ENCODE data around the gene RERE. TPM values are rescaled to one million over a fixed set of nuclear protein-coding genes. Genes with fewer than 3 reads are reported as not detected.
A peak's percentile ranks its signal among the peaks of the same experiment; 100 is the strongest.

The RERE gene
- polyA plus RNA-seq, 1 of the 3 experiments (the other 2 are of a cell fraction): 8.1 TPM

GRCh38 chr1:8844501-8845006 is 27.1 kb upstream of the RERE start:
- TF ChIP-seq RAD21 (IDR thresholded peaks at IDR 0.05; ENCODE audit: low read length): peak; percentile 4; the same call in 1 of the 2 replicates
- peak; percentile 50; the same call in 1 of the 2 replicates for TF ChIP-seq FOXJ3 (CRISPR knock-in tag; IDR thresholded peaks at IDR 0.05)
- TF ChIP-seq ZBTB33 (IDR thresholded peaks at IDR 0.05; ENCODE audit: borderline replicate concordance, low read depth): no peak
- TF ChIP-seq EP300 (IDR thresholded peaks at IDR 0.05; ENCODE audit: borderline replicate concordance in 1 of 2, low read depth in 1 of 2, low read length in 1 of 2): peak in 1 of 2 experiments; percentile 57; a peak in 1 of 4 replicates
- peak; percentile 59 for TF ChIP-seq GATA2 (CRISPR knock-in tag; IDR thresholded peaks at IDR 0.05)
- TF ChIP-seq RCOR1 (IDR thresholded peaks at IDR 0.05; ENCODE audit: low read length): peak; percentile 46; the same call in 1 of the 2 replicates
- POLR2A ChIA-PET: interaction anchor here (0.5 to 1.1 kb wide), 5 partner anchors 27 to 390 kb away, joined by 3 to 6 read pairs (median 3); partner anchors contain the start of genes H6PD and RERE

GRCh38 chr1:8841395-8841794 is 24.0 kb upstream of the RERE start:
- Histone ChIP-seq H4K20me1 (ENCODE audit: insufficient read depth) (no peaks in the 10 kb centered on the region), H3K27me3 (ENCODE audit: insufficient read depth) (no peaks in the 10 kb centered on the region), H3K9me2 (no peaks in the 10 kb centered on the region), H3K9ac (no peak overlapping the region), H3K9me3 (no peaks in the 10 kb centered on the region), H3K4me1 (ENCODE audit: control insufficient read depth in 1 of 2, insufficient read depth in 2 of 2, low read depth in 1 of 2, low read length in 1 of 2) (peaks cover 0 to 14% of the 10 kb centered on the region in 2 experiments; a peak in 1 of 4 replicates), H3F3A (replicated peaks; ENCODE audit: insufficient read depth) (no peaks in the 10 kb centered on the region), H3K36me3 (replicated peaks in 1 of 2; ENCODE audit: control insufficient read depth in 1 of 2, insufficient read depth in 2 of 2, low read length in 1 of 2) (no peaks in the 10 kb centered on the region), H3K4me3 (ENCODE audit: low read depth in 2 of 2, low read length in 1 of 2) (no peak overlapping the region), H3K27ac (ENCODE audit: low read depth in 2 of 2, low read length in 1 of 2) (no peak overlapping the region), H3K79me2 (ENCODE audit: insufficient read depth) (no peaks in the 10 kb centered on the region), H3K4me2 (no peak overlapping the region), H2AFZ (ENCODE audit: low read depth) (no peak overlapping the region)
- no peak for DNase-seq
- ChIA-PET POLR2A (no interaction called here), CTCF (no interaction called here)
- 65% methylated on average over 3 of the region's 3 CpGs for WGBS (ENCODE audit: low lambda C conversion rate)
- TF ChIP-seq GABPA (IDR thresholded peaks at IDR 0.05; ENCODE audit: low read depth) (no peak), USF2 (IDR thresholded peaks at IDR 0.05; ENCODE audit: borderline replicate concordance, low read depth, low read length) (no peak), MAX (IDR thresholded peaks at IDR 0.05; ENCODE audit: low read depth) (no peak), RCOR1 (IDR thresholded peaks at IDR 0.05; ENCODE audit: low read length) (no peak), TCF12 (IDR thresholded peaks at IDR 0.05) (no peak), NRF1 (IDR thresholded peaks at IDR 0.05; ENCODE audit: low read depth, low read length) (no peak), PBX3 (IDR thresholded peaks at IDR 0.05) (no peak), CTCF (IDR thresholded peaks at IDR 0.05) (no peak), SIN3A (IDR thresholded peaks at IDR 0.05; ENCODE audit: borderline replicate concordance, low read depth, low read length) (no peak), RFX5 (IDR thresholded peaks at IDR 0.05; ENCODE audit: low read length) (no peak), ELF1 (IDR thresholded peaks at IDR 0.05) (no peak), POLR2AphosphoS5 (IDR thresholded peaks at IDR 0.05; ENCODE audit: low read depth, low read length) (no peak)

More at GRCh38 chr1:8844501-8845006, 27.1 kb upstream of the RERE start:
- Histone ChIP-seq H3K27me3 (ENCODE audit: insufficient read depth) (no peaks in the 10 kb centered on the region), H3K4me3 (ENCODE audit: low read depth in 2 of 2, low read length in 1 of 2) (no peak overlapping the region), H4K20me1 (ENCODE audit: insufficient read depth) (no peaks in the 10 kb centered on the region), H3K4me1 (ENCODE audit: control insufficient read depth in 1 of 2, insufficient read depth in 2 of 2, low read depth in 1 of 2, low read length in 1 of 2) (peaks cover 5 to 23% of the 10 kb centered on the region in 2 experiments; a peak in 1 of 4 replicates), H3K9ac (no peak overlapping the region), H3F3A (replicated peaks; ENCODE audit: insufficient read depth) (no peaks in the 10 kb centered on the region), H2AFZ (ENCODE audit: low read depth) (no peak overlapping the region), H3K9me3 (no peaks in the 10 kb centered on the region), H3K4me2 (no peak overlapping the region), H3K27ac (ENCODE audit: low read depth in 2 of 2, low read length in 1 of 2) (peak overlapping the region in 1 of 2 experiments; percentile 68; a peak in 2 of 4 replicates), H3K36me3 (replicated peaks in 1 of 2; ENCODE audit: control insufficient read depth in 1 of 2, insufficient read depth in 2 of 2, low read length in 1 of 2) (no peaks in the 10 kb centered on the region), H3K9me2 (no peaks in the 10 kb centered on the region), H3K79me2 (ENCODE audit: insufficient read depth) (no peaks in the 10 kb centered on the region)
- peak; percentile 80 for DNase-seq
- WGBS (ENCODE audit: low lambda C conversion rate): 66% methylated on average over 3 of the region's 7 CpGs
- CTCF ChIA-PET: interaction anchor here (0.9 to 2.9 kb wide), 11 partner anchors 14 to 283 kb away, joined by 3 to 11 read pairs (median 3); no protein-coding TSS in a partner anchor

Data from SK-N-SH (cell line).